Embryonic facial prominence (tissue), 1 donor: ENCODE results near the gene PACS2.

ENCODE experiments used
- DNase-seq: peaks from one replicate; pipeline ENCODE4 v3.0.0-alpha.2; 2016; ENCODE audit errors: extremely low spot score

The PACS2 gene

DNA sequence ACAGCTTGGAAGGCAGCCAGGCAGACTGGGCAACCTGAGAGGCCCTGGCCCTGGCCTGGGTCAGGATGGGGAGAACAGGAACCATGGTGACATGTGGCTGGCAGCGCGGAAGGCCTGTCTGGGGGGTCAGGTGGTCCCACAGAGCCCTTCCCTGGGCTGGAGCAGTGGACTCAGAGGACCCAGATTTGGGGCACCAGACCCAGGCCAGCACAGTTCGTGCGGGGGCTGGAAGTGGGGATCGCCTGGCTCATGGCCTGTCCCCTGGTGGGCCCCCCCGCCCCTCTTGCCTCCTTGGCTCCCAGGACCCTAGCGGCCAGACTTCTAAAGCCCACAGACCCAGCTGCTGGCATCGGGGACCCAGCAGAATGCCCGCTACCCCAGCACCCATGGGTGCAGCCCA lies 126.4 kb downstream of the PACS2 start:
- no peak for DNase-seq

DNA sequence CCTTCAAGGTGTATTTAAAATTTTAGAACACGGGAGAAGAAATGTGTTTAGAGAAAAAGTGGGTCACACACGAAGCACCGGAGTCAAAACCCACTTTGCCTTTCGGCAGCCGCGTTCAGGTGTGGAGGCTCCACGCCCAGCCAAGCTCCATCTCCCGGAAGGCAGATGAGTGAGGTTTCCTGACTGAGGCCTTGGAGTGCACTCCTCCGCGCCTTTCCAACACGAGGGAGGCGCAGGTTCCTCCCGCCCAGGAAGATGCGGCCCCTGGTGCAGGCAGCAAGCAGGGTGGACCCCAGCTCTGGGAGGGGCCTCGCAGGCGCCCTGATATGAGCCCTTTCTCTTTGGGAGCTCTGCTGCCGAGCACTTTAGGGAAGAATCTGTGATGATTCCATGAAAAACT lies 127.6 kb downstream of the PACS2 start:
- no peak for DNase-seq

DNA sequence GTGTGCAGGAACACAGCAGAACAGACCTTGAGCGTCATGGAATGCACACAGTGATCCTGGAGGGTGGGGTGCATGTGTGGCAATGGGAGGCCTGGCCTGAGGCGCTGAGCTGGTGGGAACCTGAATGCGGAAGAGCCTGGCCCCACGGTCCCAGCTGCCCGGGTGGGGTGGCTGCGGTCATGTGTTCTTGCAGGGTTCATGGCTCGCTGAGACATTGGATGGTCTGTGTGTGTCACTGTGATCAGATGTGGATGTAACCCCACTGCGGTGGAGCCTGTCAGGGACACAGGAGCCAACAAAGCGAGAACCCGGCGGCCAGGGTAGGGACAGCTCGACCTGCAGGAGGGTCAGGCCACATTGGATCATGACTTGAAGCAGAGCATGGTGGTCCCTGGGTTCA lies 128.3 kb downstream of the PACS2 start:
- no peak for DNase-seq

DNA sequence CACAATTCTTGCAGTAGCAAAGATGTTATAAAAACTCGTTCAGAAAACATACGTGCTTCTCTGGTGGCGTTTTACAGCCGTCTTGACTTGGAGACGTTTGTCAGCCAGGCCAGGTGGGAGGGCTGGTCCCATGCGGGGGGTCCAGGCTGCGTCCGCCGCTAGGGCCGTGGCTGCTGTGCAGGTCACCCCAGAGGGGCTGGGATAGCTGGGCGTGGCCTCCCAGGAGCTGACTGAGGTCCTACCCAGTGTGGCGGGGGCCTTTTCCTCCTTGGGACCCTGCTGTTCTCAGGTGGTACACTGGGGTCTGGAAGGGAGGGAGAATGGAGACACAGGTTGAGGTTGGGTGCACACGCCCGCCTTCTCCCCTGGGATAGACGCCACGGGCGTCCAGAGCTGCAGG lies 130.3 kb downstream of the PACS2 start:
- DNase-seq: no peak

DNA sequence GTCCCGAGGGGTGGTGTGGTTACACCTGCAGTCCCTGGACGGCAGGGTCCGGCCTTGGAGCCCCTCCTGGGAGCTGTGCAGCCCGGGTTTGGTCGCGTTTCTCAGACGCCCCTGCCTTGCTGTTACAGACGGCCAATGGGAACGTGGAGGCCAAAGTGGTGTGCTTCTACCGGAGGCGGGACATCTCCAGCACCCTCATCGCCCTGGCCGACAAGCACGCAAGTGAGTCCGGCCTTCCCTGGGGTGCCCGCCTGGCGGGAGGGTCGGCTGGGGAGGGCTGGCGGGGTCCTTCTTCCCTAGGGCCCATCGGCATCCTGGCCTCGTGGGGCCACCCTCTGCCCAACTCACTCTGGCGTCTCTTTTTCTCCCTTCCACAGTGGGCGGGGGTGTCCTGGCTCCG lies 130.7 kb downstream of the PACS2 start:
- DNase-seq: no peak

DNA sequence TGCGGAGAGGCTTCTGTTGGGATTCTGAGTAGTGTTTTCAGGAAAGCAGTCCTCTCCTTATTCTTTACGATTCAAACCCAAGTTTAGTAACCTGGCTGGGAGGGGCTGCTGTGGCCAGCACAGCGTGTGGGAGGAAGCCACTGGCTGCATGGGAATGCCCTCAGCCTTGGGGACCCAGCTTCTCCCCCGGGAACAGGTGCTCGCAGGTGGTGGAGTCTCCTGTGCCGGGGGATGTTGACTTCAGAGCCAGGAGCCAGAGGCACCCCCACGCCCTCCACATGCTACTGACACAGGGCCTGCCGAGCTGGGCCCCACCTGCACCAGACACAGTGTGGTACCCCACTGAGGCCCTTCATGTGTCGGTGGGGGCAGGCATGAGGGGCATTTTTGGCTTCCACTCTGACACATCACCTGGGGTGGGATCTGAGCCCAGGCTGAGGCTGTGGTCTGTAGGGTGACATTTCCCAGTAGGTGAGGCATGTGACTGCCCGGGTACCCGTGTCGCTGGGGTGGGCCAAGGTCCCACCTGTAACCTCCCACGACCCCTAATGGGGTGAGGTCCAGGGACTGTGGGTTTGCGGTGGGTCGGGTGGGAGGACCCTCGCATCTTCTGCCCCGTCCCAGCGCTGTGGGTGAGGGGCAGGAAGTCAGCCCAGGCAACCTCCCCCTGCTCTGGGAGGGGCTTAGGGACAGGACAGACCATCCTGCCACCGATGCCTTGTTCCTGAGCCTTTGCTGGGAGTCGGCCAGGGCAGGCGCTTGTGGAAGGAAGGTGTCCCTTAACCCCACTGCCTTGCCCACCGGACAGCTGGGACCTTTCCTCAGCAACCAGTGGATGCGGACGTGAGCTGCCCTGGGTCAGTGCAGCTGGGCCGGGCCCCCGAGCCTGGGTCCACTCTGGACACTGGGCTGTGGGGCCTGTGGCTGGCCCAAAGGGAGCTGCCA lies 131.6 kb downstream of the PACS2 start:
- no peak for DNase-seq

DNA sequence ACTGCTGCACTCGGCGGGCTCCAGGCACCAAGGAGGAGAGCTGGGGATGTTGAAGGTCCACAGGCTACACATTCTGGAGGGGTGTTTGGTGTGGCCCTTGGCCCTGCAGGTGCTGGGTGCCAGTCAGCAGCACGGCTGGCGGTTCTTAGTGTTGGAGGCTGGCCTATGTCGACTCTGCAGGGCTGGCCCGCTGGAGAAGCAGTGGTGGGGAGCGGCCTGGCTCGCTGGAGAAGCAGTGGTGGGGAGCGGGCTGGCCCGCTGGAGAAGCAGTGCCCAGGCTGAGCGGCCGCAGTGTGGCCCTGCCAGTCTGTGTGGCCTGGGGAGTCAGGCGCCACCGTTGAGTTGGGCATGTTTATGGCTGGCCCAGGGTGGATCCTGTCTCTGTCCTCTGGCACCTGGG lies 132.4 kb downstream of the PACS2 start:
- DNase-seq: no peak
